Measurements from ENCODE around the gene DDIT4L.
"Not testable (repeated sequence)": the region's sequence is repeated elsewhere in the genome, so short reads cannot be mapped to it uniquely, and the experiment has no call there.

Gene DDIT4L

DNA sequence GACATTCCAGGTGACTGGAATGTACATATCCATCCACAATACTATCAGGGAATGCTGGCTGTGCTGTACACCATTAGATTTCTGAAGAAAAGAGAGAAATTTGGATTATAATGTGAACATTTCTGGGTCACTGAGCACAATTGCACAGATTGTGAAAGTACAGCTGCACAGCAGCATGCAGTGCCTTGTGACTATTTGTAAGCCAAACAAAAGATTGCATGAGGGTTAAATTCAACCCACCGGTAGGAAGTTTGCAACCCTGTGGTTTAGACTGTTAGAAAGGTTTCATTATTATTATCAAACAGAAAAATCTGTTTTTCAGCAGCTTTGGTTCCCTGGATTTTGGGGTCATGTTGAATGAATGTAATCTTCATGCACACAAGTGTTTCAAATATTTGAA, 24.5 kb downstream of the DDIT4L start:
- DNase-seq: no peak

DNA sequence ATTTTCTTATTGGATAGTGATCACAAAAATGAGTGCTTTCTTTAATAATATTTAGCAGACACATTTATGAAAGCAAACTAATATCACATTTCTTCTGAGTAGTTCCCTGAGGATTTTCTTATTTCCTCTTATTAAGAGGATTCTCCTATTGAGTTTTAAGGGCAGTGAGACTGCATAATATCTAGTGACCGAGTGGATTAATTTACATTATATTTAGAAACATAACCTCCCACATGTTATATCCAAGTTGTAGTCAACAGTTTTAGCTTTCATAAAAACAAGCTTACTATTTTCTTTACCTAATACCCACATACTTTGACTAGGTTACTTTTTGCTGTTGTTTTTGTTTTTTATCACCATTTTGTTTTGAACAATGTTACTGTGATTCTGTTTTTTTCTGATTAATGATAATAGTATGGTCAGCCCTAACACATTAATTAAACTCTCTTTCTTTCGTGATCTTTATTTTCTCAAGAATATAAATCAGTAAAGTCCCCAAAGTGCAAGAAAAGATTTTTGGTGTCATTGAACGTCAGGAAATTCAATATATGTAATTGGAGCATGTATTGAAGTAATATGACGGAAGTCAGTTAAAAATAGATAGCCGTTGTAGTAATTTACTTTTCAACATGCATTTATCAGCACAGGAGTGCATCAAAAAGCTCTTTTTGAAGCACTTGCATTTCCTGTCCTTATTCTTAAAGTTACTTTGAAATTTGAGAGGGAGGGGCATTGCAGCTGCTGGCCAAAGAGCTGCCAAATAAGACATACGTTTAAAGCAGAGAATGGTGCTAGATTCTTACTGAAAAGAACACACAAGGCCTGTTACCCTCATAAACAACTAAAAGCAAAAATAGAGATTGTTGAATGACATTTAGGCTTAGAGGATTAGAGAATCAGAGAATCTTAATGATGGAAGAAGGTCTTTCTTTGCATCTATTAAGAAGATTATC, 25.2 kb downstream of the DDIT4L start:
- DNase-seq: no peak

DNA sequence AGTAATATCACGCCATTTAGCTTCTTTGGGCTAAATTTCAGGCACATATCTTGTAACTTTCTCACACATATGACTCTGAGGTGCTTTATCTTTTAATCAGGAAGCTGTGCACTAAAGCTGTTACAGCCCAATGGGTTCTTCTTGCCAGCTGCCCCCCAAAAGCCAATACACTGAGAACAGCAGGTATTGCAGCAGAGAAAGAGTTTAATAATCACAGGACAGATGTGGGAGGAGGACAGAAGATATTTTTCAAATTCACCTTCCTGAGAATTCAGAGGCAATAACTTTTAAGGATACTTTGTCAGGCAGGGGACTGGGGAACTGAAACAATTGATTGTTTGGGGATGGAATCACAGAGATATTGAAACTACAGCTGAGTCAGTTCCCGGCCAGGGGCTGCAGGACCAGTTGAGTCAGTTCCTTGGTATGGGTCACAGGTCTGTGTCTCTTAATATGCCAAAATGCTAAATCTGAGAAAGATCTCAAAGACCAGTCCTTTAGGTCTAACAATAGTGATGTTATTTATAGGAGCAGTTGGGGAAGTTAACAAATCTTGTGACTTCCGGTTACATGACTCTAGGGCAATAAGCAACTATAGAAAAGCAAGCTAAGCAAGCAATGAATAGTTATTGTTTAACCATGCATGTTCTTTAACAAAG, 28.1 kb downstream of the DDIT4L start:
- no peak for DNase-seq

DNA sequence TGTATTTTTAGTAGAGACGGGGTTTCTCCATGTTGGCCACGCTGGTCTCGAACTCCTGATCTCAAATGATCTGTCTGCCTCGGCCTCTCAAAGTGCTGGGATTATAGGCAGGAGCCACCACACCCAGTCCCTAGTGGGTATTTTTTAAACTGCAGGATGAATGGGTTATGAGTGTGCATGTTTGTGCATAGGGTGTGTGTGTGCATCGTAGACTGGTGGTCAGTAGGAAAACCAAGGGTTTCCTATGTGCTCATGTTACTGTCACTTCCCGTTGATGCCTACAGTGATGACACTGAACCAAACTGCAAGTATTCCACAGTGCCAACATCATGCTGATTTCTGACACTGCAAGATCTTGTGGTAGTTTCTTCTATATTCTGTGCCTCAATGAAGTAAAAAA, 41.1 kb downstream of the DDIT4L start:
- DNase-seq: no peak

DNA sequence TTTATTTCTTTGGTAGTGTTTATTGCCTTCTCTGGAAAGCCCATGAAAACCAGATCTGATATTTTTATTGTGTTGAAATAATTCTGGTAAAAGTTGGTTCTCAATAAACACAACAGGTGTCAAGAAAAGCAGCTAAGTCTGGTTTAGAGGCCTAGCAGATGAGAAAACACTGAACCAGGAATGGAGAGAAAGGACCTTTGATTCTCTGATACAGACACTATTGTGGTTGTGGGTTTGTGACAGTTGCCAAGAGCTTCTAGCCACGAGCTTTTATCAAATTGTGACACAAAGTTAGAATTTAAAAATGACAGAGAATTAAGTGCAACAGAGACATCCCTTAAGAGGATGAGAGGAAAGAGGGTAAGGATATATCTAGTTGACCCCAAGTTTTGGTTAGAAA, 42.6 kb downstream of the DDIT4L start:
- no peak for DNase-seq

DNA sequence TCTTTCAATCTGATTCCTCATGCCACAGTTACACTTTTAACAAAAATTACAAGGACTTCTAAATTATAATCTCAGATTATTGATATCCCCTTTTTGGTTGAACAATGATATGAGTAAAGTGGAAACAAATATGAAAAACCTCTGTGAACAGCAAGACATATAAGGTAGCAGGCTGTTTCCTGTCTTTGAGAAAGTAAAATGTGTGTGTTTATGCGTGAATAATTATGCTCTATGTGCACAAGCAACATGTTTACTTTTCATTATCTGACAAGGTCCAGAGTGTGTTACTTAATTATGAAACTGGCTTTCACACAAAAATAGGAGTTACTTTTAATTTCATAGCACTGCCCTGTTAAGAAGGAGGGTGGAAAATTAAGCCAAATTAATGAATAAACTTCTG, 43.1 kb downstream of the DDIT4L start:
- DNase-seq: no peak

DNA sequence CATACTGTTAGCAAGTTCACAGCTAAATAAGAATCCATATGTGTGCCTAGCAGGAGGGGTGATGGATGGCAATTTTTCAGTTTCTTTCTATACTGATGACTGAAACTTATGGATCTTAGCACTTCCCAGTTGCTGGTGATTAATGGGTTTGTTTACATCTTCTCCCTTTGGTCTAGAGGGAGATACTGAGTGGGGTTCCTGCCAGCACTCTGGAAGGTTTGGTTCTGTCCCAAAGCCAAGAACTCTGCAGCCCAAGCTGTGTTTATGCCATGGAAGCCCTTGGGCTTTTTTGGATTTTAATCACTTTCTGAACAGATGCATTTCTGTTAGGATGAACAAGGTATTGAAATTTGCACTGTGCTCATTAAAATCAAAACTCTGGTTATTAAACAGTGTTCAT, 43.5 kb downstream of the DDIT4L start:
- no peak for DNase-seq

DNA sequence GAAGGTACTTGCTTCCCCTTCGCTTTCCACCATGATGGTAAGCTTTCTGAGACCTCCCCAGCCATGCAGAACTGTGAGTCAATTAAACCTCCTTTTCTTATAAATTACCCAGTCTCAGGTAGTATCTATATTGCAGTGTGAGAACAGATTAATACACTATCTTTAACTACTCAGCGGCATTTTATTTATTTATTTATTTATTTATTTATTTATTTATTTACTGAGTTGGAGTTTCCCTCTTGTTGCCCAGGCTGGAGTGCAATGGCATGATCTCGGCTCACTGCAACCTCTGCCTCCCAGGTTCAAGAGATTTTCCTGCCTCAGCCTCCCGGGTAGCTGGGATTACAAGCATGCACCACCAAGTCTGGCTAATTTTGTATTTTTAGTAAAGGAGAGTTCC, 52.9 kb downstream of the DDIT4L start:
- DNase-seq: not testable (repeated sequence)

Measured in CD4-positive, alpha-beta T cell treated with Interleukin-12 subunit alpha and Interleukin-12 subunit beta, for 1 hour (primary cell).